ENCODE data around the gene CABP5.

CABP5 gene

GRCh38 chr19:48029431-48029830 is 14.4 kb downstream of the CABP5 start:
- DNase-seq = no peak

DNA sequence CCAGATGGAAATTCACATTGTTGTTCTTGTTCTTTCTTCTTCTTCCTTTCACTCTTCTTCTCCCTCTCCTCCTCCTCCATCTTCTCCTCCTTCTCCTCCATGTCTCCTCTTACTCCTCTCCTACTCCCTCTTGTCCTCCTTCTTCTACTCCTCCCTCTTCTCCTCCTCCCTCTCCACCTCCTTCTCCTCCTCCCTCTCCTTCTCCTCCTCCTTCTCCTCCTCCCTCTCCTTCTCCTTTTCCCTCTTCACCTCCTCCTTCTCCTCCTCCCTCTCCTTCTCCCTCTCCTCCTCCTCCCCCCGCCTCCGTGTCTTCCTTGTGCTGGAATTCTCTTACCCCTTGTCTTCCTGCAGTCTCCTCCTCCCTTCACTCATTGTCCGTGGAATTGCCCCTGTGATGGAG is 18.4 kb downstream of the CABP5 start:
- DNase-seq = no peak

GRCh38 chr19:48023518-48023917 is 20.4 kb downstream of the CABP5 start:
- DNase-seq = no peak

GRCh38 chr19:48023011-48023410 is 20.9 kb downstream of the CABP5 start:
- no peak for DNase-seq

DNA sequence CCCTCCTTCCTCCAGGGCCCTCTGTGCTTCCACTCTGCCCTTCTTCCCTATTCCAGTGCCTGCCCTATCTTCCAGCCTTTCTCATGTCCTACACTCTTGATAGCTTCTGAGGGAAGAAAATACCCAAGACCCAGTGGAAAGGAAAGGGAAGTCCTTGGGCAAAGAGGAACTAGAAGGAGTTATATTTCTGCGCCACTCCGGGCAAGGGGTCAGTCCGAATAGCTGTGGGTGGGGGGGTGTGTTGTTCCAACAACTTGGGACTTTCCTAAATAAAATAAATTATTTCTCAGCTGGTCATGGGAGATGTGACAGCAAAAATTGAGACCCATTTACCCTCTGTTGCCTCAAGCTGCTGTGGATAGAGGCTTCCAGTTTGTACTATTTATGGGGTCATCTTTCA is 23.2 kb downstream of the CABP5 start:
- DNase-seq = no peak

DNA sequence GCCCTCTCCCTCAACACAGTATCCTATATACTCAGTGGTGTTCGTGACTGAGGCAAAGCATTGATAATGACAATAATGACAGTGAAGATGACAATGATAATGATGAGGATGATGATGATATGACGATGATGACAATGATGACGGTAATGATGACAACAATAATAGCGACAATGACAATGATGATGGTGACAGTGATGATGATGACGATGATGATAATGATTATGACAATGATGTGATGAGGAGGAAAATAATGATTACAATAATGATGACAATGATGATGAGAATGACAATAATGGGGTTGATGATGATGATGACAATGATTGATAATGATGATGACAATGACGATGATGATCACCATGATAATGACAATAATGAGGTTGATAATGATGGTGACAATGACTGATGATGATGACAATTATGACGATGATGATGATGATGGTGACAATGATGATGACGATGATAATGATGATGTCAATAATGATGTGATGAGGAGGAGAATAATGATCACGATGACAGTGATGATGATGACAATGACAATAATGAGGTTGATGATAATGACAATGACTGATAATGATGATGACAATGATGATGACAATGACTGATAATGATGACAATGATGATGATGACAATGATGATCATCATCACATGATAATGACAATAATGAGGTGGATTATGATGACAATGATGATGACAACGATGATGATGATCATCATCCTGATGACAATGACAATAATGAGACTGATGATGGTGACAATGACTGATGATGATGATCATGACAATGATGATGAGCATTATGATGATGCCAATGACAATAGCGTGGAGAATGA is 32.7 kb downstream of the CABP5 start:
- no peak for DNase-seq

GRCh38 chr19:48006762-48007161 is 37.1 kb downstream of the CABP5 start:
- no peak for DNase-seq

GRCh38 chr19:48004236-48004635 is 39.6 kb downstream of the CABP5 start:
- DNase-seq = no peak

DNA sequence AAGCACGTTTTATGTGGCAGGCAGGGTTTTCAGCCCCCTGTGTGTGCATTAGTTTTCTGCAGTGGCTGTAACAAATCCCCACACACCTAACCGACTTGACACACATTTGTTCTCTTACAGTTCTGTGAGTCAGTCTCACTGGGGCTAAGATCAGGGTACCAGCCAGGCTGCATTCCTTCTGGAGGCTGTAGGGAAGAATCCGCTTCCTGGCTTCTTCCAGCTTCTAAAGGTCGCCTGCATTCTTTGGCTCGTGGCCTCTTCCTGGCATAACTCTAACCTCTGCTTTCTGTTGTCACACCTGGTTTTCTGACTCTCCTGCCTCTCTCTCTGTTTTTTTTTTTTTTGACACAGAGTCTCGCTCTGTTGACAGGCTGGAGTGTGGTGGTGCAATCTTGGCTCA is 43.0 kb downstream of the CABP5 start:
- DNase-seq = no peak

DNA sequence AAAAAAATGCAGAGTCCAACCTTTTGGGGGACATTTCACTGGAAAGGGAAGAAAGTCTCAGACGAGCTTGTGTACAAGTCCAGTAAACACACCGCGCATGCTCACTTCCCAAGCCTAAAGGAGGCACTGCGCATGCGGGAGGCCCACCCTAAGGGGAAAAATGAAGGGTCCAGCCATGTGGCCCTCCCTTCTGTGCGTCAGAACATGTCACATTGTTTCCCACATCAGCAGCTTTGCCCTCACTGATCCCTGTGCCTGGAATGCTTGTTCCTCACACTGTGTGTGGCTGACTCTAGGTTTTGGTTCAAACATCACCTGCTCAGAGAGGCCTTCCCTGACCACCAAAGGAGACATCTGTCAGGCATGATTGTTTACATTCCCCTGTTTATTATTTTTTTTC is 45.1 kb downstream of the CABP5 start:
- DNase-seq = no peak

DNA sequence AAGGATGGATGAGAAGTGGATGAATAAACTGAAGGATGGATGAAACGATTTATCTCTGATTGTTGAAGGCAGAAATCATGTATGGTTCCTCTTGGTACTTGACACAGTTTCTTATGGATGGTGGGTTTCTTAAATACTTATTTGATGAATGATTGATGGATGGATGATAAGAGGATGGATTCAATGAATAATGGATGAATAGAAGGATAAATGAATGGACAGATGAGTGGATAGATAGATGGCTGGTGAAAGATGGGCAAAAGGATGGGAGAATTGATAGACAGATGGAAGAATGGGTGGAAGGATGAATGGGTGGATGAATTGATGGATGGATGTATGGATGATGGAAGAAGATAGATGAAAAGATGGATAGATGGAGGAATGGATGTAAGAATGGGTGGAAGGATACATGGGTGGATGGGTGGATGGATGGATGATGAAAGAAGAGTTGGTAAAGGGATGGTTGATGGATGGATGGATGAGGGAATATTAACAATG is 47.6 kb downstream of the CABP5 start:
- no peak for DNase-seq

DNA sequence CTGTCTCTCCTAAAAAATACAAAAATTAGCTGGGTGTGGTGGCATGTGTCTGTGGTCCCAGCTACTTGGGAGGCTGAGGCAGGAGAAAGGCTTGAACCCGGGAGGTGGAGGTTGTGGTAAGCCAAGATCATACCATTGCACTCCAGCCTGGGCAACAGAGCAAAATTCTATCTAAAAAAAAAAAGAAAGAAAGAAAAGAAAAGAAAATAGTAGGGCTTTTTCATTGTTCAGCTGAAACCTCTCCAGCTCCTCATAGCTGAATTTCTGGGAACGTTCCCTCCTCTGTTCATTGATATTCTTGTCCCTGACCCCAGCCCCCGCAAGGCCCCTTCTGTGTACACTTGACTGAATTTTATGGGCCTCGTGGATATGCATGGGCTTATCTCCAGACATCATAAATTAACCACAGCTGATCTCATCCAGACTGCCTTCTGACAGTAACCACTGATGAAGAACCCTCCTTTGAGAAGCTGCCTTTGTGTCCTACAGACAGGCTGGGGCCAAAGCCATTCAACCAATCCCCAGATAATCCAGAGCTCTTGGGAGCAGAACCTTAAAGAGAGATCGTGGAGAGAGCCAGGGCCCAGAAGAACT is 49.6 kb downstream of the CABP5 start, which contains the start of gene ELSPBP1:
Gene ELSPBP1 (plus strand): TSS at position 424 of the 594 bp plus-strand sequence. CDS start 14,036 bp downstream, outside the sequence.
- DNase-seq = no peak

GRCh38 chr19:47992070-47992469 is 51.8 kb downstream of the CABP5 start, which contains the start of gene BSPH1:
TSS of gene BSPH1 (minus strand) at chr19:47992170. CDS start at chr19:47992081, 89 bp downstream.
- no peak for DNase-seq

DNA sequence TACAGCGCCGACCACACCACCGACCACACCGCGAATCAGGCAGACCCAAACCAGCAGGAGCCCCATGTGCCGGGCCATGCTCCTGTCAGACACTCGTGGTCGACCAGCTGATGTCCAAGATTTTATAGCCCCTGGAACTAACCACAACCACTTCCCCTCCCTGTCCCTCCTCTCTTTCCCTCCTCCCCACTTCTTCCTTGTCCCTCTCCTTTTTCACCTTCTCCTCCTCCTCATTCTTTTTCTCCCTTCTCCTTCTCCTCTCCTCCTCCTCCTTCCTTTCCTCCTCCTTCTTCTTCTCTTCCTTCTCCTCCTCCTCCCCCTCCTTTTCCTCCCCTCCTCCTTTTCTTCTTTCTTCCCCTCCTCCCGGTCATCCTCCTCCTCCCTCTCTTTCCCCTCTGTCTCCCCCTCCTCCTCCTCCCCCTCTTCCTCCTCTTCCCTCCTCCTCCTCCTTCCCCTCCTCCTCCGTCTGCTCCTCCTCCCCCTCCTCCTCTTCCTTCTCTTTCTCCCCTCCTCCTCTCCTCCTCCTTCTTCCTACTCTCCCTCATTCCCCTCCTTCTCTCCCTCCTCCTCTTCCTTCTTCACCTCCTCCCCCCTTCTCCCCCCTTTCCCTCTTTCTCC is 52.6 kb downstream of the CABP5 start:
- no peak for DNase-seq
